GM18868 (cell line): ENCODE data around the gene SCP2.

Experiments used
- ATAC-seq: cut with Tn5 transposase; IDR thresholded peaks from one replicate; pipeline ENCODE4 v1.9.1; 2021; ENCODE audit warnings: mild to moderate bottlenecking, moderate library complexity; ENCODE audit not compliant: unreplicated experiment

The SCP2 gene

GRCh38 chr1:53066488-53066887 is 139.4 kb downstream of the SCP2 start:
- ATAC-seq: no peak

- ATAC-seq: no peak
These were observed 140.0 kb downstream of the SCP2 start for GRCh38 chr1:53066891-53067738.

GRCh38 chr1:53067886-53068285 is 140.8 kb downstream of the SCP2 start:
- no peak for ATAC-seq

- no peak for ATAC-seq
These were observed 141.4 kb downstream of the SCP2 start for GRCh38 chr1:53068314-53069099.

GRCh38 chr1:53069265-53069662 is 142.2 kb downstream of the SCP2 start:
- no peak for ATAC-seq

- no peak for ATAC-seq
These were observed 142.7 kb downstream of the SCP2 start for GRCh38 chr1:53069663-53070327.

GRCh38 chr1:53070621-53071020 is 143.5 kb downstream of the SCP2 start:
- ATAC-seq: no peak

- no peak for ATAC-seq
These were observed 144.2 kb downstream of the SCP2 start for GRCh38 chr1:53071167-53071865.

GRCh38 chr1:53071915-53072314 is 144.8 kb downstream of the SCP2 start:
- ATAC-seq: no peak

- no peak for ATAC-seq
These were observed 146.2 kb downstream of the SCP2 start for GRCh38 chr1:53073287-53073686.

GRCh38 chr1:53073868-53074311 is 146.8 kb downstream of the SCP2 start:
- ATAC-seq: no peak

- ATAC-seq: no peak
These were observed 147.5 kb downstream of the SCP2 start for GRCh38 chr1:53074313-53075154.

- ATAC-seq: no peak
These were observed 148.1 kb downstream of the SCP2 start for GRCh38 chr1:53075206-53075605.

- no peak for ATAC-seq
These were observed 148.7 kb downstream of the SCP2 start for GRCh38 chr1:53075761-53076163.

GRCh38 chr1:53076165-53076564 is 149.1 kb downstream of the SCP2 start:
- no peak for ATAC-seq

GRCh38 chr1:53076721-53077598 is 149.9 kb downstream of the SCP2 start:
- ATAC-seq: no peak

- no peak for ATAC-seq
These were observed 150.5 kb downstream of the SCP2 start for GRCh38 chr1:53077599-53077965.

- ATAC-seq: no peak
These were observed 151.4 kb downstream of the SCP2 start for GRCh38 chr1:53078333-53079101.
